Mesenchymal stem cell (in vitro differentiated cells and primary cell): ENCODE results near the gene SF3B5.

Experiments
- DNase-seq: peaks from one replicate; pipeline ENCODE4 v3.0.0-alpha.2; 2013
- H2AFZ ChIP-seq: one replicate; pipeline ENCODE4 v1.6.1; 2013; ENCODE audit warnings: low read depth, mild to moderate bottlenecking, control low read depth, inconsistent platforms, low read length, moderate library complexity
- H2AK5ac ChIP-seq: 2 replicates; pipeline ENCODE4 v1.6.1; 2013; ENCODE audit warnings: low read length, moderate library complexity, mild to moderate bottlenecking, inconsistent platforms; ENCODE audit not compliant: severe bottlenecking
- H2BK120ac ChIP-seq: one replicate; pipeline ENCODE4 v1.6.1; 2013; ENCODE audit warnings: low read depth, mild to moderate bottlenecking, inconsistent platforms, low read length, moderate library complexity
- H2BK12ac ChIP-seq, 2 experiments: one replicate each; pipeline ENCODE4 v1.6.1; 2013; ENCODE audit warnings: inconsistent platforms in 2 of 2, low read length in 2 of 2, mild to moderate bottlenecking in 2 of 2, moderate library complexity in 2 of 2, control low read depth in 1 of 2
- H2BK15ac ChIP-seq: one replicate; pipeline ENCODE4 v1.6.1; 2013; ENCODE audit warnings: mild to moderate bottlenecking, low read depth, inconsistent platforms; ENCODE audit not compliant: poor library complexity, severe bottlenecking
- H2BK5ac ChIP-seq: 2 replicates; pipeline ENCODE4 v1.6.1; 2013; ENCODE audit warnings: low read depth, mild to moderate bottlenecking, low read length, control low read depth, inconsistent platforms; ENCODE audit not compliant: poor library complexity, severe bottlenecking
- H3K14ac ChIP-seq, 2 experiments: one replicate each; pipeline ENCODE4 v1.6.1; 2013; ENCODE audit warnings: inconsistent platforms in 2 of 2, low read length in 2 of 2, control low read depth in 1 of 2, mild to moderate bottlenecking in 1 of 2, moderate library complexity in 1 of 2
- H3K18ac ChIP-seq, 2 experiments: one replicate each; pipeline ENCODE4 v1.6.1; 2013; ENCODE audit warnings: inconsistent platforms in 2 of 2, low read length in 2 of 2, control low read depth in 1 of 2, low read depth in 1 of 2, mild to moderate bottlenecking in 1 of 2
- H3K23ac ChIP-seq, 2 experiments: one replicate each; pipeline ENCODE4 v1.6.1; 2013; ENCODE audit warnings: inconsistent platforms in 2 of 2, low read length in 2 of 2, mild to moderate bottlenecking in 2 of 2, moderate library complexity in 2 of 2, control low read depth in 1 of 2
- H3K27ac ChIP-seq: 2 replicates; pipeline ENCODE4 v1.5.1; 2013; ENCODE audit warnings: mild to moderate bottlenecking, moderate library complexity, low read length, control low read depth, inconsistent platforms; ENCODE audit not compliant: poor library complexity, severe bottlenecking
- H3K27me3 ChIP-seq, 2 experiments: 2 replicates each; pipeline versions ENCODE4 v1.6.1 to v1.7.0; 2013; ENCODE audit warnings: low read length in 2 of 2, mild to moderate bottlenecking in 2 of 2, moderate library complexity in 2 of 2, control low read depth in 1 of 2, inconsistent platforms in 1 of 2; ENCODE audit not compliant: control insufficient read depth in 1 of 2, insufficient read depth in 1 of 2
- H3K36me3 ChIP-seq, 2 experiments: 2 replicates each; pipeline versions ENCODE4 v1.6.1 to v1.7.0; 2013; ENCODE audit warnings: low read length in 2 of 2, control low read depth in 1 of 2, inconsistent platforms in 1 of 2, low read depth in 1 of 2, mild to moderate bottlenecking in 1 of 2; ENCODE audit not compliant: insufficient read depth in 2 of 2, control insufficient read depth in 1 of 2
- H3K4ac ChIP-seq, 2 experiments: one replicate each; pipeline ENCODE4 v1.6.1; 2013; ENCODE audit warnings: inconsistent platforms in 2 of 2, low read length in 2 of 2, mild to moderate bottlenecking in 2 of 2, moderate library complexity in 2 of 2, control low read depth in 1 of 2, low read depth in 1 of 2
- H3K4me1 ChIP-seq: 2 replicates; pipeline ENCODE4 v1.6.1; 2013; ENCODE audit warnings: low read depth, low read length, control low read depth; ENCODE audit not compliant: control insufficient read depth, insufficient read depth
- H3K4me2 ChIP-seq: 2 replicates; pipeline ENCODE4 v1.6.1; 2013; ENCODE audit warnings: low read length, mild to moderate bottlenecking, inconsistent platforms; ENCODE audit not compliant: poor library complexity, severe bottlenecking
- H3K4me3 ChIP-seq, 2 experiments: 2 replicates each; pipeline versions ENCODE4 v1.5.1 to v1.7.0; 2013; ENCODE audit warnings: low read length in 2 of 2, mild to moderate bottlenecking in 2 of 2, control low read depth in 1 of 2, low read depth in 1 of 2; ENCODE audit not compliant: insufficient read depth in 1 of 2
- H3K79me1 ChIP-seq: replicated peaks from 2 replicates; pipeline ENCODE4 v1.6.1; 2013; ENCODE audit warnings: mild to moderate bottlenecking, control low read depth, low read length, inconsistent platforms; ENCODE audit not compliant: poor library complexity, severe bottlenecking
- H3K9ac ChIP-seq: 2 replicates; pipeline ENCODE4 v1.7.0; 2013; ENCODE audit warnings: mild to moderate bottlenecking, low read length, moderate library complexity
- H3K9me3 ChIP-seq: 2 replicates; pipeline ENCODE4 v1.7.0; 2013; ENCODE audit warnings: mild to moderate bottlenecking, low read length; ENCODE audit not compliant: control insufficient read depth
- H4K8ac ChIP-seq: one replicate; pipeline ENCODE4 v1.6.1; 2013; ENCODE audit warnings: inconsistent platforms, mild to moderate bottlenecking, low read length, moderate library complexity
- H4K91ac ChIP-seq: one replicate; pipeline ENCODE4 v1.6.1; 2013; ENCODE audit warnings: mild to moderate bottlenecking, low read length, inconsistent platforms
- WGBS: methylation state at CpG from one replicate; pipeline ENCODE4 v1.1.7; 2013; ENCODE audit warnings: mixed read lengths; 5-methylcytosine and 5-hydroxymethylcytosine counted together

Gene SF3B5

GRCh38 chr6:144075875-144076274 is 19.5 kb downstream of the SF3B5 start:
- Histone ChIP-seq H3K27ac (no peak overlapping the region), H2BK120ac (no peak overlapping the region), H3K36me3 (no peaks in the 10 kb centered on the region), H2AFZ (no peak overlapping the region), H3K9ac (no peak overlapping the region), H3K23ac (no peak overlapping the region), H2BK15ac (no peak overlapping the region), H3K4me2 (no peak overlapping the region), H3K79me1 (no peaks in the 10 kb centered on the region), H3K18ac (no peak overlapping the region), H3K27me3 (no peaks in the 10 kb centered on the region), H4K91ac (no peak overlapping the region), H2BK5ac (no peak overlapping the region), H3K14ac (no peak overlapping the region), H2BK12ac (no peak overlapping the region), H3K4ac (no peak overlapping the region), H3K9me3 (no peaks in the 10 kb centered on the region), H2AK5ac (no peak overlapping the region), H4K8ac (no peak overlapping the region), H3K4me3 (no peak overlapping the region), H3K4me1 (no peaks in the 10 kb centered on the region)
- no peak for DNase-seq
- no CpG with 5 or more reads among the region's 1 CpG for WGBS

- no peaks in the 10 kb centered on the region for H3K36me3 ChIP-seq
- no peak overlapping the region for H4K8ac ChIP-seq
- H2BK12ac ChIP-seq: no peak overlapping the region
- no peak overlapping the region for H3K23ac ChIP-seq
- no peak for DNase-seq
- no peak overlapping the region for H2BK120ac ChIP-seq
- no peak overlapping the region for H2BK15ac ChIP-seq
- H3K18ac ChIP-seq: no peak overlapping the region
- H3K79me1 ChIP-seq: no peaks in the 10 kb centered on the region
- H3K4me3 ChIP-seq: no peak overlapping the region
- H2AK5ac ChIP-seq: no peak overlapping the region
- no peak overlapping the region for H3K4me2 ChIP-seq
- no peak overlapping the region for H3K14ac ChIP-seq
- 94% methylated on average over 3 of the region's 3 CpGs for WGBS
- H4K91ac ChIP-seq: no peak overlapping the region
- H3K27ac ChIP-seq: no peak overlapping the region
- H3K9ac ChIP-seq: no peak overlapping the region
- H3K9me3 ChIP-seq: no peaks in the 10 kb centered on the region
- H2AFZ ChIP-seq: no peak overlapping the region
- H2BK5ac ChIP-seq: no peak overlapping the region
- no peak overlapping the region for H3K4ac ChIP-seq
- no peaks in the 10 kb centered on the region for H3K4me1 ChIP-seq
- H3K27me3 ChIP-seq: no peaks in the 10 kb centered on the region
Observed at GRCh38 chr6:144075187-144075586, 20.2 kb downstream of the SF3B5 start.

GRCh38 chr6:144073024-144073423 is 22.3 kb downstream of the SF3B5 start:
- H3K4me1 ChIP-seq: no peaks in the 10 kb centered on the region
- H3K4me3 ChIP-seq: no peak overlapping the region
- no peak overlapping the region for H2BK12ac ChIP-seq
- H4K8ac ChIP-seq: no peak overlapping the region
- DNase-seq: no peak
- H3K14ac ChIP-seq: no peak overlapping the region
- no peaks in the 10 kb centered on the region for H3K9me3 ChIP-seq
- no peak overlapping the region for H4K91ac ChIP-seq
- no peak overlapping the region for H2BK5ac ChIP-seq
- H3K4ac ChIP-seq: no peak overlapping the region
- H3K23ac ChIP-seq: no peak overlapping the region
- WGBS: 84% methylated on average over 3 of the region's 3 CpGs
- H3K4me2 ChIP-seq: no peak overlapping the region
- H3K36me3 ChIP-seq: no peaks in the 10 kb centered on the region
- H3K9ac ChIP-seq: no peak overlapping the region
- H3K18ac ChIP-seq: no peak overlapping the region
- H3K27me3 ChIP-seq: peaks cover 0 to under 1% of the 10 kb centered on the region in 2 experiments
- no peak overlapping the region for H2AFZ ChIP-seq
- no peak overlapping the region for H2AK5ac ChIP-seq
- no peak overlapping the region for H2BK120ac ChIP-seq
- no peak overlapping the region for H3K27ac ChIP-seq
- H2BK15ac ChIP-seq: no peak overlapping the region
- no peaks in the 10 kb centered on the region for H3K79me1 ChIP-seq

GRCh38 chr6:144069506-144069905 is 25.9 kb downstream of the SF3B5 start:
- WGBS: 69% methylated on average over 3 of the region's 3 CpGs
- no peak overlapping the region for H2BK5ac ChIP-seq
- H3K9me3 ChIP-seq: no peaks in the 10 kb centered on the region
- no peak overlapping the region for H4K8ac ChIP-seq
- H3K4me2 ChIP-seq: no peak overlapping the region
- no peak overlapping the region for H3K23ac ChIP-seq
- no peak overlapping the region for H2BK120ac ChIP-seq
- no peak overlapping the region for H2AFZ ChIP-seq
- H3K4ac ChIP-seq: no peak overlapping the region
- H3K27me3 ChIP-seq: peaks cover 25 to 33% of the 10 kb centered on the region in 2 experiments
- no peaks in the 10 kb centered on the region for H3K79me1 ChIP-seq
- H3K14ac ChIP-seq: no peak overlapping the region
- no peak overlapping the region for H4K91ac ChIP-seq
- no peaks in the 10 kb centered on the region for H3K36me3 ChIP-seq
- no peak overlapping the region for H2AK5ac ChIP-seq
- H2BK12ac ChIP-seq: no peak overlapping the region
- no peak overlapping the region for H3K9ac ChIP-seq
- no peak overlapping the region for H3K18ac ChIP-seq
- no peak overlapping the region for H3K27ac ChIP-seq
- no peak overlapping the region for H3K4me3 ChIP-seq
- DNase-seq: no peak
- H2BK15ac ChIP-seq: no peak overlapping the region
- H3K4me1 ChIP-seq: peaks cover 4% of the 10 kb centered on the region
